Measurements from ENCODE around the gene LTBP3.

The LTBP3 gene

DNA sequence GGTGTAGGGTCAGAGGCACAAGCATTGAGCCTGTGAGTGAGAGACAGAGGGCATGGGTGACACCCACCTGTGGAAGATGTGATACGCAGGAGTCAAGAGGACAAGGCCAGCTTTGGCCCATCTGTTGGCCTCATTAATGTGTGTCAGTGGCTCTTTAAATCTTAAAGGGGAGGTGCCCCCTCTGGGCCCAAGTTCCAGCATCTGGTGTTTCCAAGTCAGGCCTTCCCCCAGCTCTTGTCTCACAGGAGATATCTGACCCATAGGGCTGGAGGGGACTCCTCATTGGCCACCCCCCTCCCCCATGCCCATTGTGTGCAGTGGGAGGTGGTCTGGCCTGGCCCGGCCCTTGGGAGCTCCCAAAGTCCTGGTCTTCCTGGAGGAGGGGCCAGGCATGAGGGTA is 28.5 kb upstream of the LTBP3 start:
- in situ Hi-C loops (cut with MboI; ENCODE audit: low pct_unique_long_range_greater_than_20kb, low sequenced_read_pairs): no loop called here
- DNase-seq: no peak

DNA sequence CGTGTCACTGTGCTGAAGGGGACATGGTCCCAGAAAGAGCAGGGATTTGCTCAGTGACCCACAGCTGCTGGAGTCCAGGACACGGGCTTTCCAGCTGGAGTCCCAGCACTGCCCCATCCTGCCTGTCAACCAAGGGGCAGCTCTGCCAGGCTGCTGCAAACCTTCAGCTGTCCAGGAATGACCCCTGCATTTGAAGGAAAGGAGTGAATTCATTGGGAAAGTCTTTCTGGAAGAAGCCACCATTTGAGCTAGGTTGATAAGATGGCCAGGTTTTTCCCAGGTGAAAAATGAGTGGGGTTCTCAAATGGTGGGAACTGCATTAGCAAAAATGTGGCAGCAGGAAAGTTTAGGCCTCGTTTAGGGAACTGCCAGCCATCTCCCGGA is 28.1 kb upstream of the LTBP3 start:
- in situ Hi-C loops (cut with MboI; ENCODE audit: low pct_unique_long_range_greater_than_20kb, low sequenced_read_pairs): no loop called here

GRCh38 chr11:65585396-65586246 is 27.5 kb upstream of the LTBP3 start:
- in situ Hi-C loops (cut with MboI; ENCODE audit: low pct_unique_long_range_greater_than_20kb, low sequenced_read_pairs): no loop called here
- DNase-seq: no peak

More for the DNA sequence above, 28.1 kb upstream of the LTBP3 start:
- no peak for DNase-seq

DNA sequence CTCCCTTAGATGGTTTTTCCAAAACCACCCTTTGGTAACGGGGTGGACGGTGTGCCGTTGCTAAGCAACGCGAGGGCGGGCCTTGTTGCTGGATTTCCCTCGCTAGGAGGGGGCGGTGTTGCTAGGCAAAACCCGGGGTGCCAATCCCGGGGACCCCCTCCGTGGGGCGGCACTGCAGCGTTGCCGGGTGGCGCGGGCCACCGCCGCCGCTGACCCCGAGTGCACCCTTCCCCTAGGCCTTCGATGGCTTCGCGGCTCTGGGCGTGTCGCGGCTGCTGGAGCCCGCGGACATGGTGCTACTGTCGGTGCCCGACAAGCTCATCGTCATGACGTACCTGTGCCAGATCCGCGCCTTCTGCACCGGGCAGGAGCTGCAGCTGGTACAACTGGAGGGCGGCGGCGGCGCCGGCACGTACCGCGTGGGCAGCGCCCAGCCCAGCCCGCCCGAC is 26.6 kb upstream of the LTBP3 start:
- DNase-seq: no peak

DNA sequence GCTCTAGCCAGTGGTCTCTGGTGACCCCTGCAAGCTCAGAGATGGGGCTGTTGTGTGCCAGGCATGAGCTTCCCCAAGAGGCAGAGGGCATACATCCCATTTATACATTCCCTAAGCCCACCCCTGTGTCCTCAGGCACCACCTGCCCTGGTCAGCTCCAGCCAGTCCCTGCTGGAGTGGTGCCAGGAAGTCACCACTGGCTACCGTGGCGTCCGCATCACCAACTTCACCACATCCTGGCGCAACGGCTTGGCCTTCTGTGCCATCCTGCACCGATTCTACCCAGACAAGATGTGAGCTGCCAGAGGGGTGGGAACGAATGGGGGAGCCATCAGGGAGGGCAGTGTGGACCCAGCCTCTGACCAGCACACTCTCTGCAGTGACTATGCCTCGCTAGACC is 25.9 kb upstream of the LTBP3 start:
- no peak for DNase-seq
- in situ Hi-C loops (cut with MboI; ENCODE audit: low pct_unique_long_range_greater_than_20kb, low sequenced_read_pairs): no loop called here

More for the DNA sequence above, 26.6 kb upstream of the LTBP3 start:
- in situ Hi-C loops (cut with MboI; ENCODE audit: low pct_unique_long_range_greater_than_20kb, low sequenced_read_pairs): no loop called here

- no peak for DNase-seq
- in situ Hi-C loops (cut with MboI; ENCODE audit: low pct_unique_long_range_greater_than_20kb, low sequenced_read_pairs): no loop called here
These were observed 25.4 kb upstream of the LTBP3 start for GRCh38 chr11:65583589-65583988.

DNA sequence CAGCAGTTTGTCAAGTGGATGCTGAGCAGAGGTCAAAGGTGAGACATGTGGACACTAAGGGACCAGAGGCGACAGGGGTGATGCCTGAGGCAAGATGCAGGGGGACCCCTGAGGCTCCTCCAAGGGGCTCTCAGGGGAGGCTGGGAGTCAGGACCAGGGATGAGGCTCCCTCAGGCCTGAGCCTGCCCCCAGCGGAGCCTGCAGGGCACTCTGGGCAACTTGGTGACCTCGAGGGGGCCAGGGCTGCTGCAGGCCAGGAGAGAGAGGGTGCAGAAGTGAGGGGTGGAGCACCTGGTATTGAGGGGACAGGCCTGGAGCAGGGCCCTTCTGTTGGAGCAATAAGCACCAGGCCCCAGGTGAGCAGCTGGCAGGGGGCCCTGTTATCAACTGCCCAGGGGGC is 23.8 kb upstream of the LTBP3 start:
- in situ Hi-C loops (cut with MboI; ENCODE audit: low pct_unique_long_range_greater_than_20kb, low sequenced_read_pairs): no loop called here
- no peak for DNase-seq

DNA sequence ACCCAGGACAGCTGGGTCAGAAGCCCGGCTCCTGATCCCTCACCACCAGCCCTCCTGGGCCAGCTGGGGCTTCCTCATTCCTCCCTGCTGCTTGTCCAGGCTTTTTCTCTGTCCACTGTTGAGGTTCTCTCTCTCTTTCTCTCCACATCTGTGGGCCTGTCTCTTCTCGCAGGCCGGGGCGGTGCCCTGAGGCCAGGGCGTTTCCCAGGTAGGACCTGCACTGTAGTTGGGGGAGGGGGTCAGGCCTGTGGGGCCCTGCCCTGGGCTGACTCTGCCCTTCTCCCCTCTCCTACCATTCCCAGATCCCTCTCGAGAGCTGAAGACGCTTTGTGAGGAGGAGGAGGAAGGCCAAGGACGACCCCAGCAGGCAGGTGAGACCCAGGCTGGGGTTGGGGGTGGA is 22.6 kb upstream of the LTBP3 start:
- in situ Hi-C loops (cut with MboI; ENCODE audit: low pct_unique_long_range_greater_than_20kb, low sequenced_read_pairs): no loop called here
- no peak for DNase-seq

DNA sequence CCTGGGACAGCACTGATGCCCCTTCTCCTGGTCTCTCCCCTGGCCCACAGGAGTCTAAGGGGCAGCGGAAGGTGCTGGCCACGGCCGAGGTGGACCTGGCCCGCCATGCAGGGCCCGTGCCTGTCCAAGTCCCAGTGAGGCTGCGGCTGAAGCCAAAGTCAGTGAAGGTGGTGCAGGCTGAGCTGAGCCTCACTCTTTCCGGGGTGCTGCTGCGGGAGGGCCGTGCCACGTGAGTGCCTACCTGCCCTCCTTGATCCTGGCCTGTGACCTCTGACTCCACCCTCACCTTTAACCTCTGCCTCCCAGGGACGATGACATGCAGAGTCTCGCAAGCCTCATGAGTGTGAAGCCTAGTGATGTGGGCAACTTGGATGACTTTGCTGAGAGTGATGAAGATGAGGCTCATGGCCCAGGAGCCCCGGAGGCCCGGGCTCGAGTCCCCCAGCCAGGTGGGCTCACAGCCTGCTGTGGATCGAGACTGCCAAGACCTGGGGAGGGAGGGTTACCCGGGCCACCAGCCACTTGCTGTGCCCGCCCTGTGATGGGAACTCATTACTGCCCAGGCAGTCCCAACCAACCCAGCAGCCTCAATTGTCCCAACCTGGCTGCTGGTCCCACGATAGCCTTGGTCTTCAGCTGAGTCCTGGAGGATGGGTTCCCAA is 22.0 kb upstream of the LTBP3 start:
- in situ Hi-C loops (cut with MboI; ENCODE audit: low pct_unique_long_range_greater_than_20kb, low sequenced_read_pairs): no loop called here
- no peak for DNase-seq

GRCh38 chr11:65579291-65579690 is 21.1 kb upstream of the LTBP3 start:
- no peak for DNase-seq
- in situ Hi-C loops (cut with MboI; ENCODE audit: low pct_unique_long_range_greater_than_20kb, low sequenced_read_pairs): no loop called here

DNA sequence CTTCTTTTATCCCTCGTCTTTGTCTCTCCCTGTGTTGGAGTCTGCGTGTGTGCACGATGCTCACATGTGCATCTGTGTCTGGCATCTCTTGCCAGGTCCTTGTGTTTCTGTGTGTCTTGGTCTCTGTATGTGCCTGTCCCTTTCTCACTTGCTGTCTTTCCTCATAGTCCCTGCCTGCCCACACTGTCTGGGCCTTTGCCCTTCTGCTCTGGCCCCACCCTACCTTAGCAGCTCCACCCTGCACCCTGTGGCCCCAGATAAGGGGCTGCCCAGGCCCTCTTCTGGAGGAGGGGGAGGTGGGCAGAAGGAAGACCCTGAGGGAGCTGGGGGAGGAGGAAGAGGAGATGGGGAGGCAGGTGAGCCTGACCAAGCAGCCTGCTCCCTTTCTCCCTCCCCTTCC is 20.5 kb upstream of the LTBP3 start:
- in situ Hi-C loops (cut with MboI; ENCODE audit: low pct_unique_long_range_greater_than_20kb, low sequenced_read_pairs): no loop called here
- DNase-seq: no peak

GRCh38 chr11:65578134-65578533 is 20.0 kb upstream of the LTBP3 start:
- in situ Hi-C loops (cut with MboI; ENCODE audit: low pct_unique_long_range_greater_than_20kb, low sequenced_read_pairs): no loop called here

GRCh38 chr11:65577756-65578109 is 19.6 kb upstream of the LTBP3 start:
- in situ Hi-C loops (cut with MboI; ENCODE audit: low pct_unique_long_range_greater_than_20kb, low sequenced_read_pairs): no loop called here
- no peak for DNase-seq

More at GRCh38 chr11:65578134-65578533, 20.0 kb upstream of the LTBP3 start:
- no peak for DNase-seq

DNA sequence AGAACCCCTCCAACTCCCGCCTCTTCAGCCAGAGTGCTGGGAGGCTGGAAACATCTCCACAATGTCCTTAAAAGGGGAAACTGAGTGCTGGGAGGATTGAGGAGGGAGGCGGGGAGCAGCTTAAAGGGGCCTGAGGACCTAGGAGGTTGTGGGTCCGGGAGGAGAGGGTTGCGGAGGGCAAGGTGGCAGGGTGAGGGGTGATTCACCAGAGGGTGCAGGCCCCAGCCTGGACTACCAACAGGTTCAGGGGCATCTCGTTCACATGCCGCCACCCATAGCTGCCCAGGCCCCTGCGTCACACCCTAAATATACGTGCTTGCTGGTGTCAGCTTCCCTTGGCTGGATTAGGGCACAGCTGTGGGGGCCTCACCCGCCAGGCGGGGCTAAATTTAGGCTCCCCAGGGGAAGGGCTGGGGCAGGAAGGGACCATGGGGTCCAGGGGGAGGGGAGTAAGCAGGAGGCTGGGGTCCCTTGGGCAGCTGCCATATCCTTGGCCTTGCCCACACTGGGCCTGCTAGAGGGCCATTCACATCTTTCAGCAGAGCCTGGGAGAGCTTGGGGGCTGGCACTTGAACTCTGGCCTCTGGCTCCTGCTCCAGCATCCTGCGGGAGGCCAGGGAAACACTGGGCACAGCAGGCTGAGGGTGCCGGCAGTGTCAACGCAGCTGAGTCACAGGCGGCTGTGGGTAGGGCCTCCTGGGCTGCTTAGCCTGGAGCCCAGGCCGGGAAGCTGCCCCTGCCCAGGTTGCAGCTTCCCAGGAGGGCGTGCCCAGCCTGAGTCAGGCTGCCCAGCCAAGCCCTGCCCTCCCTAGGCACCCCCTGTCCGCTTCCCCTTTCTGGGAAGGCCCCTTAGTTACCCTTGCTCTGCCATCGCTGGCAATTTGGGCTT is 19.0 kb upstream of the LTBP3 start:
- in situ Hi-C loops (cut with MboI; ENCODE audit: low pct_unique_long_range_greater_than_20kb, low sequenced_read_pairs): no loop called here
- DNase-seq: peak; percentile 36

- no peak for DNase-seq
- in situ Hi-C loops (cut with MboI; ENCODE audit: low pct_unique_long_range_greater_than_20kb, low sequenced_read_pairs): no loop called here
These were observed 18.2 kb upstream of the LTBP3 start for GRCh38 chr11:65576232-65576866.

GRCh38 chr11:65575568-65576231 is 17.5 kb upstream of the LTBP3 start, which contains the start of gene EHBP1L1:
Gene EHBP1L1 (plus strand): TSS chr11:65576053. CDS start chr11:65576303, 250 bp downstream.
- DNase-seq: no peak
- in situ Hi-C loops (cut with MboI; ENCODE audit: low pct_unique_long_range_greater_than_20kb, low sequenced_read_pairs): no loop called here

- peak; percentile 57 for DNase-seq
- in situ Hi-C loops (cut with MboI; ENCODE audit: low pct_unique_long_range_greater_than_20kb, low sequenced_read_pairs): no loop called here
These were observed 16.8 kb upstream of the LTBP3 start for GRCh38 chr11:65574811-65575567.

All from KBM-7 (cell line).